B cell (primary cell): Measurements from ENCODE around the gene NFASC. TPM values are rescaled to one million over a fixed set of nuclear protein-coding genes. Genes with fewer than 3 reads are reported as not detected.

Experiments
- ATAC-seq: fragments of 200-7000 bp; cut with Tn5 transposase; one replicate; pipeline ENCODE4 v1.10.0; 2021; ENCODE audit warnings: low read depth, mild to moderate bottlenecking, moderate number of reproducible peaks, moderate library complexity
- CTCF ChIA-PET: fragments of 350-600 bp; sonication (Branson Sonifier 250); formaldehyde crosslinking; loops from one replicate; lab custom pipeline; 2021; ENCODE audit warnings: antibody characterized with exemption, inconsistent platforms; lab: Charles Lee
- POLR2A ChIA-PET: fragments of 350-600 bp; sonication (Branson Sonifier 250); formaldehyde crosslinking; loops from one replicate; lab custom pipeline; 2021; ENCODE audit warnings: antibody characterized with exemption; lab: Charles Lee
- DNase-seq: peaks from one replicate; pipeline ENCODE4 v3.0.0; 2013
- H2AFZ ChIP-seq: 2 replicates; pipeline ENCODE4 v1.6.1; 2012; ENCODE audit warnings: mild to moderate bottlenecking, low read depth, low read length; ENCODE audit not compliant: insufficient read depth, poor library complexity, severe bottlenecking
- H3K27ac ChIP-seq, 2 donors: 1 replicate in 1 of 2; 2 replicates in 1 of 2; pipeline ENCODE4 v1.5.1; 2012 to 2013; ENCODE audit warnings: low read length in 2 of 2, mild to moderate bottlenecking in 2 of 2, moderate library complexity in 1 of 2
- H3K27me3 ChIP-seq, 4 experiments: fragments of 200-600 bp in 1 of 4; sonication (generic) in 1 of 4; replicated peaks in 1 of 4; 1 replicate in 2 of 4; 2 replicates in 2 of 4; pipeline versions ENCODE4 v1.6.1 to v1.7.0; 2013 to 2016; ENCODE audit warnings: low read length in 3 of 4, mild to moderate bottlenecking in 2 of 4, mixed read lengths in 1 of 4, moderate library complexity in 1 of 4; ENCODE audit not compliant: insufficient read depth in 4 of 4, control insufficient read depth in 3 of 4; ENCODE audit errors: control extremely low read depth in 1 of 4
- H3K36me3 ChIP-seq, 2 experiments: replicated peaks in 1 of 2; 1 replicate in 1 of 2; 2 replicates in 1 of 2; pipeline versions ENCODE4 v1.6.1 to v1.7.1; 2013; ENCODE audit warnings: low read length in 1 of 2; ENCODE audit not compliant: insufficient read depth in 2 of 2, control insufficient read depth in 1 of 2; ENCODE audit errors: control extremely low read depth in 1 of 2, extremely low read depth in 1 of 2
- H3K4me1 ChIP-seq, 2 donors: fragments of 200-600 bp in 1 of 2; sonication (generic) in 1 of 2; 1 replicate in 1 of 2; 2 replicates in 1 of 2; pipeline versions ENCODE4 v1.5.1 to v1.6.1; 2013 to 2017; ENCODE audit warnings: low read length in 2 of 2; ENCODE audit not compliant: control insufficient read depth in 2 of 2, insufficient read depth in 2 of 2
- H3K4me2 ChIP-seq: replicated peaks from 2 replicates; pipeline ENCODE3; 2012; ENCODE audit warnings: mild to moderate bottlenecking, low read depth, low read length; ENCODE audit not compliant: poor library complexity, severe bottlenecking
- H3K4me3 ChIP-seq, 5 experiments: fragments of 200-600 bp in 1 of 5; sonication (generic) in 1 of 5; 1 replicate in 3 of 5; 2 replicates in 2 of 5; pipeline versions ENCODE4 v1.5.1 to v1.7.0; 2011 to 2016; ENCODE audit warnings: low read length in 4 of 5, mild to moderate bottlenecking in 4 of 5, low read depth in 2 of 5, control low read depth in 1 of 5, moderate library complexity in 1 of 5; ENCODE audit not compliant: insufficient read depth in 1 of 5; ENCODE audit errors: control extremely low read depth in 1 of 5, extremely low read depth in 1 of 5
- H3K79me2 ChIP-seq: fragments of 200-600 bp; sonication (generic); one replicate; pipeline ENCODE4 v1.6.0; 2016; ENCODE audit warnings: low read length; ENCODE audit not compliant: control insufficient read depth, insufficient read depth
- H3K9ac ChIP-seq: fragments of 200-600 bp; sonication (generic); 2 replicates; pipeline ENCODE4 v1.6.1; 2017; ENCODE audit warnings: mild to moderate bottlenecking, low read length, moderate library complexity
- H3K9me3 ChIP-seq, 3 donors: one replicate each; pipeline versions ENCODE4 v1.6.1 to v1.7.1; 2013; ENCODE audit warnings: low read length in 2 of 3; ENCODE audit not compliant: control insufficient read depth in 2 of 3, insufficient read depth in 1 of 3; ENCODE audit errors: control extremely low read depth in 1 of 3
- H4K20me1 ChIP-seq: 2 replicates; pipeline ENCODE4 v1.6.0; 2012; ENCODE audit warnings: mild to moderate bottlenecking, low read length; ENCODE audit not compliant: insufficient read depth, control insufficient read depth, poor library complexity, severe bottlenecking
- H3K27ac Mint-ChIP-seq: one replicate; pipeline ENCODE4 v1.8.0; 2021; ENCODE audit warnings: mixed read lengths
- H3K27me3 Mint-ChIP-seq: one replicate; pipeline ENCODE4 v1.8.0; 2021; ENCODE audit warnings: mixed read lengths
- H3K4me1 Mint-ChIP-seq: one replicate; pipeline ENCODE4 v1.8.0; 2021; ENCODE audit warnings: mixed read lengths
- H3K4me3 Mint-ChIP-seq: one replicate; pipeline ENCODE4 v1.8.0; 2021; ENCODE audit warnings: mixed read lengths
- H3K9me3 Mint-ChIP-seq: one replicate; pipeline ENCODE4 v1.8.0; 2022; ENCODE audit warnings: mixed read lengths; ENCODE audit not compliant: insufficient read depth
- EZH2 ChIP-seq: IDR thresholded peaks from 2 replicates; pipeline ENCODE4 v1.6.1; 2012; ENCODE audit warnings: borderline replicate concordance, low read depth, mild to moderate bottlenecking, moderate library complexity, low read length; ENCODE audit not compliant: insufficient read depth, poor library complexity, severe bottlenecking
- WGBS: methylation state at CpG from one replicate; pipeline ENCODE4 v1.1.5; 2013; ENCODE audit warnings: missing lambda C conversion rate; ENCODE audit not compliant: insufficient coverage; 5-methylcytosine and 5-hydroxymethylcytosine counted together
- intact Hi-C: fragments of 100-400 bp; cut with micrococcal nuclease; formaldehyde crosslinking; loops from one replicate; pipeline ENCODE4 v1.10.0; 2022
- polyA plus RNA-seq: library from polyadenylated mRNA; depleted of rRNA; stranded (reverse); fragments of >200 nt; gene quantifications from 2 replicates; pipeline ENCODE4 v1.2.3, GENCODE V29; 2012
- total RNA-seq, 2 donors: library from RNA; stranded (reverse); fragments of 120-200 nt in 1 of 2; gene quantifications; 1 replicate in 1 of 2; 2 replicates in 1 of 2; pipeline versions ENCODE4 v1.2.3 to v1.2.4, GENCODE V29; 2013 to 2022
- TF ChIP-seq, protein P1 (sequence below): fragments of 200-600 bp; IDR thresholded peaks from one replicate; pipeline ENCODE4 v1.8.0; 2022; ENCODE audit warnings: antibody characterized with exemption, mild to moderate bottlenecking

Gene NFASC
- total and polyA plus RNA-seq, 2 donors (not counting 1 experiment from before 2014, with no cell fraction given), result 0.06 to 0.39 TPM

DNA sequence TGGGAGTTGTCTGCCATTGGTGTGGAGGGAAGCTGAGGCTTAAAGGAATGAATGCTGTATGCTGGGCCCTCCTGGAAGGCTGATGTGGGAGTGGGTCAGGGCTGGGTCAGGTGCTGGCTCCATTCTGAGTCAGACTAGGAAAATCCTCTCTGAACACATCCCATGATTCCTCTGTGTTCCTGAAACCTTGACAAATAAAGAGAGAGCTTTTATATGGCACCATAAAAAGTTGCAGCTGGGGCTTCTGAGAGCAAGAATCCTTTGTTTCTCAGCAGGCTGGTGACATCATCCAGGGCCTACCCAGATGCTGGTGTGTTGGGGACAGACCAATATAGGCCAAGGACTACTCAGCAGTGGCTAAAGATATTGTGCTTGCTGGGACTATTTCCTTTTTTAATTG is 27.8 kb upstream of the NFASC start:
- H3K9me3 ChIP-seq, result no peaks in the 10 kb centered on the region
- H3K79me2 ChIP-seq, result no peaks in the 10 kb centered on the region
- Mint-ChIP-seq H3K9me3 (no peaks in the 10 kb centered on the region), H3K27me3 (peaks cover 7% of the 10 kb centered on the region), H3K4me1 (peaks cover 21% of the 10 kb centered on the region), H3K4me3 (no peak overlapping the region), H3K27ac (no peak overlapping the region)
- H3K9ac ChIP-seq, result no peak overlapping the region
- ChIA-PET POLR2A (no interaction called here), CTCF (no interaction called here)
- DNase-seq, result no peak
- no peak overlapping the region for H3K4me3 ChIP-seq
- no peak overlapping the region for H2AFZ ChIP-seq
- H3K4me2 ChIP-seq, result no peak overlapping the region
- intact Hi-C loops, result no loop called here
- no peak for ATAC-seq
- no peak for TF ChIP-seq EZH2
- TF ChIP-seq, protein P1, sequence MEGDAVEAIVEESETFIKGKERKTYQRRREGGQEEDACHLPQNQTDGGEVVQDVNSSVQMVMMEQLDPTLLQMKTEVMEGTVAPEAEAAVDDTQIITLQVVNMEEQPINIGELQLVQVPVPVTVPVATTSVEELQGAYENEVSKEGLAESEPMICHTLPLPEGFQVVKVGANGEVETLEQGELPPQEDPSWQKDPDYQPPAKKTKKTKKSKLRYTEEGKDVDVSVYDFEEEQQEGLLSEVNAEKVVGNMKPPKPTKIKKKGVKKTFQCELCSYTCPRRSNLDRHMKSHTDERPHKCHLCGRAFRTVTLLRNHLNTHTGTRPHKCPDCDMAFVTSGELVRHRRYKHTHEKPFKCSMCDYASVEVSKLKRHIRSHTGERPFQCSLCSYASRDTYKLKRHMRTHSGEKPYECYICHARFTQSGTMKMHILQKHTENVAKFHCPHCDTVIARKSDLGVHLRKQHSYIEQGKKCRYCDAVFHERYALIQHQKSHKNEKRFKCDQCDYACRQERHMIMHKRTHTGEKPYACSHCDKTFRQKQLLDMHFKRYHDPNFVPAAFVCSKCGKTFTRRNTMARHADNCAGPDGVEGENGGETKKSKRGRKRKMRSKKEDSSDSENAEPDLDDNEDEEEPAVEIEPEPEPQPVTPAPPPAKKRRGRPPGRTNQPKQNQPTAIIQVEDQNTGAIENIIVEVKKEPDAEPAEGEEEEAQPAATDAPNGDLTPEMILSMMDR, result no peak
- H3K27ac ChIP-seq, result no peak overlapping the region
- no peaks in the 10 kb centered on the region for H4K20me1 ChIP-seq
- peaks cover 14 to 17% of the 10 kb centered on the region in 2 donors for H3K4me1 ChIP-seq
- H3K36me3 ChIP-seq, result no peaks in the 10 kb centered on the region
- H3K27me3 ChIP-seq, result peaks cover 0 to 4% (median 1%) of the 10 kb centered on the region in 4 experiments

DNA sequence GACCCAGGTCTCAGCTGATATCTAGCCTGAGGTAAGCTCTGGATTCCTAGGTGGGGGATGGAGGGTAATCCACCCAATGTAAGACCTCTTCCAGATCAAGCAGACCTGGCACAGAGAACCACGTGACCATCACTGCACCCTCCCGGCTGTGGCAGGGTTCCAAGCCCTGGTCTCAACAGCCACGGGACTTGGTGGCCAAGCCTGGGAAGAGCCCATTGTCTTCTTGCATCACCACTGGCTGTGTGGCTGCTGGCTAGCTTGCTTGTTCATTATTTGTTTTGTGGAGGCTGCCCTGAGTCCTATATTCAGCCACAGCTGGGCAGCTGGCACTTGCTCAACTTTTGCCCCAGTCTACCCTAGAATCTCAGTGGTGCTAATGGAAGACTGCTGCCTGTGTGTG is 24.1 kb upstream of the NFASC start:
- no peak overlapping the region for H2AFZ ChIP-seq
- ATAC-seq (no peak), DNase-seq (no peak)
- no peak overlapping the region for H3K9ac ChIP-seq
- H3K27me3 ChIP-seq, result no peaks in the 10 kb centered on the region
- ChIA-PET CTCF (no interaction called here), POLR2A (no interaction called here)
- H3K9me3 ChIP-seq, result no peaks in the 10 kb centered on the region
- WGBS, result 86% methylated on average over 3 of the region's 3 CpGs
- intact Hi-C loops, result no loop called here
- H3K4me1 ChIP-seq, result peaks cover 11% of the 10 kb centered on the region in 2 donors
- Mint-ChIP-seq H3K27ac (no peak overlapping the region), H3K27me3 (peaks cover 10% of the 10 kb centered on the region), H3K4me3 (no peak overlapping the region), H3K9me3 (no peaks in the 10 kb centered on the region), H3K4me1 (peaks cover 10% of the 10 kb centered on the region)
- no peak overlapping the region for H3K4me2 ChIP-seq
- H3K27ac ChIP-seq, result no peak overlapping the region
- H3K4me3 ChIP-seq, result no peak overlapping the region
- H3K79me2 ChIP-seq, result no peaks in the 10 kb centered on the region
- H4K20me1 ChIP-seq, result no peaks in the 10 kb centered on the region
- H3K36me3 ChIP-seq, result no peaks in the 10 kb centered on the region
- no peak for TF ChIP-seq EZH2
- TF ChIP-seq, protein P1, result no peak
